GF-D8 (cell line): ENCODE results near the gene ADRA2A.

Experiments
- DNase-seq: peaks from one replicate; lab custom pipeline; 2025; lab: John Stamatoyannopoulos, UW

The ADRA2A gene

GRCh38 chr10:111083222-111084095 is 6.6 kb downstream of the ADRA2A start:
- no peak for DNase-seq

GRCh38 chr10:111084366-111085255 is 7.8 kb downstream of the ADRA2A start:
- DNase-seq, result no peak

- no peak for DNase-seq
These were observed 9.0 kb downstream of the ADRA2A start for GRCh38 chr10:111085690-111086353.

GRCh38 chr10:111086574-111086973 is 9.7 kb downstream of the ADRA2A start:
- DNase-seq, result no peak

GRCh38 chr10:111087331-111087756 is 10.5 kb downstream of the ADRA2A start:
- DNase-seq, result no peak

GRCh38 chr10:111087968-111088505 is 11.2 kb downstream of the ADRA2A start:
- DNase-seq, result no peak

GRCh38 chr10:111089293-111089692 is 12.5 kb downstream of the ADRA2A start:
- no peak for DNase-seq

GRCh38 chr10:111091833-111092232 is 15.0 kb downstream of the ADRA2A start:
- DNase-seq, result no peak

- DNase-seq, result no peak
These were observed 17.0 kb downstream of the ADRA2A start for GRCh38 chr10:111093741-111094380.

- no peak for DNase-seq
These were observed 22.0 kb downstream of the ADRA2A start for GRCh38 chr10:111098679-111099437.

- DNase-seq, result no peak
These were observed 23.4 kb downstream of the ADRA2A start for GRCh38 chr10:111100198-111100597.

- DNase-seq, result no peak
These were observed 25.0 kb downstream of the ADRA2A start for GRCh38 chr10:111101796-111102195.

- DNase-seq, result no peak
These were observed 25.6 kb downstream of the ADRA2A start for GRCh38 chr10:111102359-111102837.

GRCh38 chr10:111103196-111103840 is 26.5 kb downstream of the ADRA2A start:
- DNase-seq, result no peak

- DNase-seq, result no peak
These were observed 28.0 kb downstream of the ADRA2A start for GRCh38 chr10:111104811-111105210.

GRCh38 chr10:111106081-111106480 is 29.3 kb downstream of the ADRA2A start:
- no peak for DNase-seq

GRCh38 chr10:111107023-111107422 is 30.2 kb downstream of the ADRA2A start:
- DNase-seq, result no peak

GRCh38 chr10:111107846-111108245 is 31.0 kb downstream of the ADRA2A start:
- DNase-seq, result no peak

- DNase-seq, result no peak
These were observed 31.6 kb downstream of the ADRA2A start for GRCh38 chr10:111108441-111108840.
